ENCODE measurements around the gene SCN10A. TPM values are rescaled to one million over a fixed set of nuclear protein-coding genes. Genes with fewer than 3 reads are reported as not detected.

Gene SCN10A
- total RNA-seq, 2 donors from 2014 or later, result not detected

DNA sequence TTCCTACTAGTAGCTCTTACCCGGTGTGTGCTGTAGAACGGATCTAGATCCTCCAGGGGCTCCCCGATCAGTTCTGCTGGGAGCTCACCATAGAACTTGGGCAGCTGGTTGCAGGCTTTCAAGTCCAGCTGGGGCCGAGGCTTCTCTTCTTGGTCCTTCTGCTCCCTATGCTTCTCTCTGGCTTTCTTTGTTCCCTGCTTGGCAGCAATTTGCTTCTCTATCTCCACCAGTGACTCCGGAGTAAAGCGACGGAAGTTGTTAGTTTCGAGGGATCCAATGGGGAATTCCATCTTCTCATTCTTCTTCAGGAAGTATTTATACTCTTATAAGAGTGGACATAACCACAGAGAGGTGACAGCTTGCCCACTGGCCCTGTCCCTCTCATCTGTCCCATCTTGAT is 22.3 kb downstream of the SCN10A start:
- peaks cover 72% of the 10 kb centered on the region for H3K27me3 ChIP-seq (ENCODE audit: control insufficient read depth, insufficient read depth, low read length, poor library complexity, severe bottlenecking)
- WGBS, 2 experiments (ENCODE audit: insufficient coverage in 1 of 2, insufficient read length in 1 of 2), result 84 to 91% methylated on average over 7 to 8 of the region's 8 CpGs
- Mint-ChIP-seq H3K27me3 (ENCODE audit: insufficient read depth) (peaks cover 22% of the 10 kb centered on the region), H3K36me3 (ENCODE audit: low read depth) (no peaks in the 10 kb centered on the region), H3K9me3 (no peaks in the 10 kb centered on the region), H3K27ac (no peak overlapping the region), H3K4me3 (no peak overlapping the region), H3K4me1 (no peaks in the 10 kb centered on the region)
- no peak overlapping the region for H3K27ac ChIP-seq (ENCODE audit: low read depth, low read length)
- H3K36me3 ChIP-seq (ENCODE audit: control insufficient read depth, insufficient read depth, low read length), result no peaks in the 10 kb centered on the region
- H3K9me3 ChIP-seq (ENCODE audit: control insufficient read depth, low read length), result no peaks in the 10 kb centered on the region
- no peak overlapping the region for H3K9ac ChIP-seq (ENCODE audit: extremely low read depth, low read length, poor library complexity, severe bottlenecking)
- TF ChIP-seq, protein P1, sequence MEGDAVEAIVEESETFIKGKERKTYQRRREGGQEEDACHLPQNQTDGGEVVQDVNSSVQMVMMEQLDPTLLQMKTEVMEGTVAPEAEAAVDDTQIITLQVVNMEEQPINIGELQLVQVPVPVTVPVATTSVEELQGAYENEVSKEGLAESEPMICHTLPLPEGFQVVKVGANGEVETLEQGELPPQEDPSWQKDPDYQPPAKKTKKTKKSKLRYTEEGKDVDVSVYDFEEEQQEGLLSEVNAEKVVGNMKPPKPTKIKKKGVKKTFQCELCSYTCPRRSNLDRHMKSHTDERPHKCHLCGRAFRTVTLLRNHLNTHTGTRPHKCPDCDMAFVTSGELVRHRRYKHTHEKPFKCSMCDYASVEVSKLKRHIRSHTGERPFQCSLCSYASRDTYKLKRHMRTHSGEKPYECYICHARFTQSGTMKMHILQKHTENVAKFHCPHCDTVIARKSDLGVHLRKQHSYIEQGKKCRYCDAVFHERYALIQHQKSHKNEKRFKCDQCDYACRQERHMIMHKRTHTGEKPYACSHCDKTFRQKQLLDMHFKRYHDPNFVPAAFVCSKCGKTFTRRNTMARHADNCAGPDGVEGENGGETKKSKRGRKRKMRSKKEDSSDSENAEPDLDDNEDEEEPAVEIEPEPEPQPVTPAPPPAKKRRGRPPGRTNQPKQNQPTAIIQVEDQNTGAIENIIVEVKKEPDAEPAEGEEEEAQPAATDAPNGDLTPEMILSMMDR (conservative IDR thresholded peaks at IDR 0.05), result no peak
- no peak overlapping the region for H3K4me3 ChIP-seq (ENCODE audit: low read length)
- H3K4me1 ChIP-seq (ENCODE audit: control insufficient read depth, insufficient read depth, low read length), result no peaks in the 10 kb centered on the region
- no peak for DNase-seq

DNA sequence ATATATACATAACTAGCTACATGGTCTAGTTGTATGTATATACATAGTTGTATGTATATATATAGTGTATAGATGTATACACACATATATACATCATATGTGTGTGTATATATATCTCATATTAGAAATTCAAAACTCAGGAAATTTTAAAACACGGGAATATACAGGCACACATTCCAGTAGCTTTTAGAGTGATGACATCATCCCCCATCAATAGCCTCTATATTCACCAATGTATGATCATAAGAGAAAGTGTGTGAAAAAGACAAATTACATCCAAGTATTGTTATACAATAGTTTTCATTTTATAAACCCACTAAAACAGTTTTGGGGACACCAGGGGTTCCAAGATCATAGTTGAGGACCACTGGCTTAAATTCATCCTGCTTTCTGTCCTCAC is 23.0 kb downstream of the SCN10A start:
- Histone ChIP-seq H3K9ac (ENCODE audit: extremely low read depth, low read length, poor library complexity, severe bottlenecking) (no peak overlapping the region), H3K9me3 (ENCODE audit: control insufficient read depth, low read length) (no peaks in the 10 kb centered on the region), H3K4me3 (ENCODE audit: low read length) (no peak overlapping the region), H3K4me1 (ENCODE audit: control insufficient read depth, insufficient read depth, low read length) (no peaks in the 10 kb centered on the region), H3K27me3 (ENCODE audit: control insufficient read depth, insufficient read depth, low read length, poor library complexity, severe bottlenecking) (peaks cover 64% of the 10 kb centered on the region), H3K27ac (ENCODE audit: low read depth, low read length) (no peak overlapping the region), H3K36me3 (ENCODE audit: control insufficient read depth, insufficient read depth, low read length) (no peaks in the 10 kb centered on the region)
- H3K36me3 Mint-ChIP-seq (ENCODE audit: low read depth), result no peaks in the 10 kb centered on the region
- H3K9me3 Mint-ChIP-seq, result no peaks in the 10 kb centered on the region
- TF ChIP-seq, protein P1 (conservative IDR thresholded peaks at IDR 0.05), result no peak
- peaks cover 18% of the 10 kb centered on the region for H3K27me3 Mint-ChIP-seq (ENCODE audit: insufficient read depth)
- no peak overlapping the region for H3K4me3 Mint-ChIP-seq
- no peaks in the 10 kb centered on the region for H3K4me1 Mint-ChIP-seq
- WGBS, 2 experiments (ENCODE audit: insufficient coverage in 1 of 2, insufficient read length in 1 of 2), result 86% methylated on average over 1 of the region's 1 CpG; no CpG with 5 or more reads in 1 of the 2 experiments
- no peak for DNase-seq
- H3K27ac Mint-ChIP-seq, result no peak overlapping the region

DNA sequence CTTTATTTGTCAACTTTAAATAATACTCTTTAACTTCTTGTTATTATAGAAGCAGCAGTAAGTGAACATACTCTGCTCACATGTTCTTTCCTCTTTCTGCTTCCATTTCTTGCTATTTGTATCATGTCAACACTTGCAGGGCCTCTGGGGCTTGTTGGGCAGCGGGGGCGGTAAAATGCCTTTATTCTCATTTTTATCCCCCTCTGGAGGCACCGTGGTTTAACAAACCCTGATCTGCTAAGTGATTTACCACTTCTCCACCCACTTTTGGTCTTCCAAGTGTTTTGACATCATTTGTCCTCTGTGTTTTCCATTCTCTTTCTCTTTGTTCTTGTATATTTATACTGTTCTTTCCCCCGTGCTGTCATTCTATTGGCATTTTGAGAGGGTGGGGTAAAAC is 33.9 kb downstream of the SCN10A start:
- Histone ChIP-seq H3K4me1 (ENCODE audit: control insufficient read depth, insufficient read depth, low read length) (no peaks in the 10 kb centered on the region), H3K27me3 (ENCODE audit: control insufficient read depth, insufficient read depth, low read length, poor library complexity, severe bottlenecking) (peaks cover 9% of the 10 kb centered on the region), H3K36me3 (ENCODE audit: control insufficient read depth, insufficient read depth, low read length) (no peaks in the 10 kb centered on the region), H3K9me3 (ENCODE audit: control insufficient read depth, low read length) (no peaks in the 10 kb centered on the region), H3K9ac (ENCODE audit: extremely low read depth, low read length, poor library complexity, severe bottlenecking) (no peak overlapping the region), H3K4me3 (ENCODE audit: low read length) (no peak overlapping the region), H3K27ac (ENCODE audit: low read depth, low read length) (no peak overlapping the region)
- no peak for DNase-seq
- TF ChIP-seq, protein P1 (conservative IDR thresholded peaks at IDR 0.05), result no peak
- Mint-ChIP-seq H3K27me3 (ENCODE audit: insufficient read depth) (peaks cover 18% of the 10 kb centered on the region), H3K27ac (no peak overlapping the region), H3K9me3 (peaks cover 4% of the 10 kb centered on the region), H3K36me3 (ENCODE audit: low read depth) (no peaks in the 10 kb centered on the region), H3K4me3 (no peak overlapping the region), H3K4me1 (no peaks in the 10 kb centered on the region)
- WGBS, 2 experiments (ENCODE audit: insufficient coverage in 1 of 2, insufficient read length in 1 of 2), result 52 to 54% methylated on average over 3 to 4 of the region's 4 CpGs

All from endodermal cell (in vitro differentiated cells).